Caco-2 (cell line): ENCODE data around the gene ALPK3. TPM values are rescaled to one million over a fixed set of nuclear protein-coding genes. Genes with fewer than 3 reads are reported as not detected.

ENCODE experiments used
- BruUV-seq: library from RNA; stranded (reverse); fragments of 400-500 nt; replicated peaks from 2 replicates; lab custom pipeline; 2021; lab: Mats Ljungman, UMichigan
- CTCF ChIA-PET: fragments of 300-600 bp; sonication (Branson Sonifier 250); formaldehyde crosslinking; loops from one replicate; lab custom pipeline; 2022; ENCODE audit warnings: antibody characterized with exemption; lab: Charles Lee
- POLR2A ChIA-PET: fragments of 300-600 bp; sonication (Branson Sonifier 250); formaldehyde crosslinking; loops from one replicate; lab custom pipeline; 2022; ENCODE audit warnings: antibody characterized with exemption; lab: Charles Lee
- DNase-seq, 2 experiments: peaks; one replicate each; pipeline versions ENCODE4 v3.0.0 to v3.0.0-alpha.2; 2020 to 2022
- H3K27me3 ChIP-seq: replicated peaks from 2 replicates; pipeline ENCODE4 v1.6.0; 2011; ENCODE audit warnings: low read length; ENCODE audit not compliant: control insufficient read depth, insufficient read depth
- H3K36me3 ChIP-seq: 2 replicates; pipeline ENCODE4 v1.5.1; 2011; ENCODE audit warnings: low read length; ENCODE audit not compliant: control insufficient read depth, insufficient read depth
- H3K4me1 ChIP-seq: fragments of 250-450 bp; sonication (Bioruptor Pico); 2 replicates; pipeline ENCODE4 v1.5.1; 2020; ENCODE audit warnings: mild to moderate bottlenecking
- H3K4me3 ChIP-seq: 2 replicates; pipeline ENCODE4 v1.5.1; 2011; ENCODE audit warnings: low read depth, mild to moderate bottlenecking, control low read depth, low read length
- H3K9me3 ChIP-seq: fragments of 250-450 bp; sonication (Bioruptor Pico); 2 replicates; pipeline ENCODE4 v1.5.1; 2020; ENCODE audit warnings: mild to moderate bottlenecking, moderate library complexity
- H3K27ac Mint-ChIP-seq: one replicate; pipeline ENCODE4 v1.8.0; 2022; ENCODE audit warnings: mixed read lengths; ENCODE audit not compliant: unreplicated experiment
- H3K27me3 Mint-ChIP-seq: one replicate; pipeline ENCODE4 v1.8.0; 2022; ENCODE audit warnings: mixed read lengths; ENCODE audit not compliant: insufficient read depth, unreplicated experiment
- H3K36me3 Mint-ChIP-seq: one replicate; pipeline ENCODE4 v1.8.0; 2022; ENCODE audit warnings: mild to moderate bottlenecking, mixed read lengths; ENCODE audit not compliant: insufficient read depth, unreplicated experiment
- H3K4me1 Mint-ChIP-seq: one replicate; pipeline ENCODE4 v1.8.0; 2022; ENCODE audit warnings: low read depth, mixed read lengths; ENCODE audit not compliant: unreplicated experiment
- H3K4me3 Mint-ChIP-seq: one replicate; pipeline ENCODE4 v1.8.0; 2022; ENCODE audit warnings: mild to moderate bottlenecking, moderate library complexity, mixed read lengths; ENCODE audit not compliant: unreplicated experiment
- H3K9me3 Mint-ChIP-seq: one replicate; pipeline ENCODE4 v1.8.0; 2022; ENCODE audit warnings: mixed read lengths; ENCODE audit not compliant: unreplicated experiment
- CTCF ChIP-seq, 2 experiments: fragments of 200-600 bp in 1 of 2; IDR thresholded peaks; 1 replicate in 1 of 2; 2 replicates in 1 of 2; pipeline versions ENCODE4 v1.5.1 to v1.8.0; 2011 to 2022; ENCODE audit warnings: antibody characterized with exemption in 1 of 2, control low read depth in 1 of 2, inconsistent platforms in 1 of 2, low read depth in 1 of 2, low read length in 1 of 2, mild to moderate bottlenecking in 1 of 2, moderate library complexity in 1 of 2; ENCODE audit not compliant: insufficient read depth in 1 of 2, severe bottlenecking in 1 of 2, unreplicated experiment in 1 of 2
- intact Hi-C: fragments of 100-400 bp; cut with micrococcal nuclease; formaldehyde crosslinking; loops from one replicate; pipeline ENCODE4 v1.10.0; 2022; ENCODE audit not compliant: unreplicated experiment
- total RNA-seq: library from RNA; stranded (reverse); gene quantifications from 2 replicates; pipeline ENCODE4 v1.2.3, GENCODE V29; 2022

Gene ALPK3
- total RNA-seq, 1 experiment from 2014 or later = 0.43 TPM

DNA sequence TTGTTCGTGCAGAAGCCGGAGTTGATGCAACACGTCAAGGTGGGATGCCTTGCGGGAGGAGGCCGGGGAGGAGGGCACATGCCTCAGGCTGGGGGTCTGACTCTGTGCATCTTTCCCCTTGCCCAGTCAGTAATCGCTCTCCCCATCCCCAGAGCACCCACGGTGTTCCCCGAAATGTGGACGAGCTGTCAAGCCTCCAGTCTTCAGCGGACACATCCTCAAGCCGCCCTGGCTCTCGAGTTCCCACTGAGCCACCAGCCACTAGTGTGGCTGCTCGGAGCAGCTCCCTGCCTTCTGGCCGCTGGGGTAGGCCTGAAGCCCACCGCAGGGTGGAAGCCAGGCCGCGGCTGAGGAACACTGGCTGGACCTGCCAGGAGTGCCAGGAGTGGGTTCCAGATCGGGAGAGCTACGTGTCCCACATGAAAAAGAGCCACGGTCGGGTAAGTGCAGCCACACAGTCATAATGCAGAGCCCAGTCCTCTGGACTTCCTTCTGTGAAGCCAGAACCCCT is 18.7 kb upstream of the ALPK3 start:
- H3K36me3 ChIP-seq = no peaks in the 10 kb centered on the region; the same call in none of the 2 replicates
- no peaks in the 10 kb centered on the region for H3K27me3 ChIP-seq
- H3K4me1 Mint-ChIP-seq = no peaks in the 10 kb centered on the region
- no peaks in the 10 kb centered on the region for H3K9me3 ChIP-seq
- no peak for DNase-seq
- no peaks in the 10 kb centered on the region for H3K27me3 Mint-ChIP-seq
- H3K27ac Mint-ChIP-seq = no peak overlapping the region
- no peak overlapping the region for H3K4me3 Mint-ChIP-seq
- TF ChIP-seq CTCF (IDR thresholded peaks at IDR 0.05; ENCODE audit: insufficient read depth in 1 of 2, low read depth in 1 of 2, low read length in 1 of 2, severe bottlenecking in 1 of 2, unreplicated experiment in 1 of 2) = no peak
- BruUV-seq = no TSS peak
- H3K9me3 Mint-ChIP-seq = no peaks in the 10 kb centered on the region
- ChIA-PET CTCF (no interaction called here), POLR2A (no interaction called here)
- H3K4me3 ChIP-seq = no peak overlapping the region
- H3K36me3 Mint-ChIP-seq = peaks cover 61% of the 10 kb centered on the region
- intact Hi-C loops = no loop called here
- no peaks in the 10 kb centered on the region for H3K4me1 ChIP-seq

DNA sequence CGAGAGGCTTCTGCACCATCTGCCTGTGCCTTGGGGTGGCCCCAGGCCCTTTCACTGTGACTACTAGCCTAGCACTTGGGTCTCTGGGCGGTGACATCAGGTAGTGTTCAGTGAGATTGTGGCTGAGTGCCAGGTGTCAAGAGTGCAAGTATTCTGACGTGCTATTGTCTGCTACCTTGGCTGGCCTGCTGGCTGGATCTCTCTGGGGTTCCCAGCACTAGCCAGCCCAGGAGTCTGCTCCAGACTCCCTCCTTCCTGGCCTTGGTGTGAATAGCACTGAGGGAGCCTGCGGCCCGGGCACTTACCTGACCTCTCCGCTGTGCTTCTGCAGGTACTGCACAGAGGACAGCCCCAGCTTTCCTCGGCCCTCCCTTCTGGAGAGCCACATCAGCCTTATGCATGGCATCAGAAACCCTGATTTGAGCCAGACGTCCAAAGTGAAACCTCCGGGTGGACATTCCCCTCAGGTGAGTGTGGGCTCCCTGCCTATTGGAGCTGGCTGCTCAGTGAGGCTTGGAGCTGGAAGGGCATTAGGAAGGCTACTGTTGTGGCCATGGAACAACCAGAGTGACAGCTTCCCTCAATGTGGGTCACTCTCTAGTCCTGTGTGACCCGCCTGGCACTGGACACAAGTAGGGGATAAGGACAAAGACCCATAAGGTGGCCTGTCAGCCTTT is 17.5 kb upstream of the ALPK3 start:
- Mint-ChIP-seq H3K4me1 (no peaks in the 10 kb centered on the region), H3K36me3 (peaks cover 65% of the 10 kb centered on the region), H3K27me3 (no peaks in the 10 kb centered on the region), H3K27ac (no peak overlapping the region), H3K4me3 (no peak overlapping the region), H3K9me3 (no peaks in the 10 kb centered on the region)
- ChIA-PET POLR2A (no interaction called here), CTCF (no interaction called here)
- intact Hi-C loops = no loop called here
- Histone ChIP-seq H3K9me3 (no peaks in the 10 kb centered on the region), H3K36me3 (no peaks in the 10 kb centered on the region; the same call in none of the 2 replicates), H3K4me1 (no peaks in the 10 kb centered on the region), H3K27me3 (no peaks in the 10 kb centered on the region), H3K4me3 (no peak overlapping the region)
- BruUV-seq = no TSS peak
- no peak for TF ChIP-seq CTCF (IDR thresholded peaks at IDR 0.05; ENCODE audit: insufficient read depth in 1 of 2, low read depth in 1 of 2, low read length in 1 of 2, severe bottlenecking in 1 of 2, unreplicated experiment in 1 of 2)
- DNase-seq = no peak

- Histone ChIP-seq H3K27me3 (no peaks in the 10 kb centered on the region), H3K4me3 (no peak overlapping the region), H3K36me3 (no peaks in the 10 kb centered on the region; the same call in none of the 2 replicates), H3K9me3 (no peaks in the 10 kb centered on the region), H3K4me1 (no peaks in the 10 kb centered on the region)
- Mint-ChIP-seq H3K9me3 (no peaks in the 10 kb centered on the region), H3K4me1 (no peaks in the 10 kb centered on the region), H3K27ac (no peak overlapping the region), H3K36me3 (peaks cover 70% of the 10 kb centered on the region), H3K27me3 (no peaks in the 10 kb centered on the region), H3K4me3 (no peak overlapping the region)
- TF ChIP-seq CTCF (IDR thresholded peaks at IDR 0.05; ENCODE audit: insufficient read depth in 1 of 2, low read depth in 1 of 2, low read length in 1 of 2, severe bottlenecking in 1 of 2, unreplicated experiment in 1 of 2) = no peak
- CTCF ChIA-PET = no interaction called here
- POLR2A ChIA-PET = no interaction called here
- no TSS peak for BruUV-seq
- intact Hi-C loops = no loop called here
- no peak for DNase-seq
Measured at GRCh38 chr15:84800365-84800806, 16.8 kb upstream of the ALPK3 start.
